Colon (tissue), 2 donors: Measurements from ENCODE around the gene IRF5.

Source experiments
- FAIRE-seq: peaks from 2 replicates; lab custom pipeline; 2012; peaks lifted over from hg19 to GRCh38; lab: Jason Lieb, UNC
- donor health status: control.
- donor health status: control.

The IRF5 gene

GRCh38 chr7:128937647-128938543 lies at the start of gene IRF5:
IRF5 (plus strand) TSS chr7:128937927; CDS start chr7:128942082, 4,155 bp downstream.
- no peak for FAIRE-seq

GRCh38 chr7:128888039-128888755 lies 49.5 kb upstream of the IRF5 start:
- FAIRE-seq, result no peak

- FAIRE-seq, result no peak
Measured at GRCh38 chr7:128888756-128889095, 49.0 kb upstream of the IRF5 start.

GRCh38 chr7:128889121-128889520 lies 48.6 kb upstream of the IRF5 start:
- no peak for FAIRE-seq

- FAIRE-seq, result no peak
Measured at GRCh38 chr7:128890306-128891109, 47.2 kb upstream of the IRF5 start.

GRCh38 chr7:128891110-128891941 lies 46.4 kb upstream of the IRF5 start:
- FAIRE-seq, result no peak

GRCh38 chr7:128891942-128892269 lies 45.8 kb upstream of the IRF5 start:
- no peak for FAIRE-seq

GRCh38 chr7:128892521-128893250 lies 45.0 kb upstream of the IRF5 start:
- FAIRE-seq, result no peak

- FAIRE-seq, result no peak
Measured at GRCh38 chr7:128893251-128894100, 44.3 kb upstream of the IRF5 start.

- no peak for FAIRE-seq
Measured at GRCh38 chr7:128894101-128894440, 43.7 kb upstream of the IRF5 start.

GRCh38 chr7:128895320-128895719 lies 42.4 kb upstream of the IRF5 start:
- no peak for FAIRE-seq

GRCh38 chr7:128899392-128899791 lies 38.3 kb upstream of the IRF5 start:
- FAIRE-seq, result no peak

- no peak for FAIRE-seq
Measured at GRCh38 chr7:128900237-128900636, 37.5 kb upstream of the IRF5 start.

GRCh38 chr7:128902761-128903585 lies 34.8 kb upstream of the IRF5 start:
- no peak for FAIRE-seq

GRCh38 chr7:128903621-128904361 lies 33.9 kb upstream of the IRF5 start:
- no peak for FAIRE-seq

GRCh38 chr7:128904381-128905197 lies 33.1 kb upstream of the IRF5 start:
- FAIRE-seq, result no peak

GRCh38 chr7:128906001-128906765 lies 31.5 kb upstream of the IRF5 start:
- no peak for FAIRE-seq
